Transverse colon (tissue), 4 donors: ENCODE measurements around the gene TMEM117.

Experiments used
- CTCF ChIP-seq, 5 experiments: fragments of 200-600 bp in 3 of 5; fragments of 450-650 bp in 2 of 5; sonication (generic) in 3 of 5; IDR thresholded peaks; 1 replicate in 2 of 5; 2 replicates in 3 of 5; pipeline ENCODE4 v1.5.1; 2016 to 2017; ENCODE audit warnings: antibody characterized with exemption in 5 of 5, inconsistent platforms in 3 of 5, mild to moderate bottlenecking in 2 of 5, moderate library complexity in 1 of 5
- POLR2AphosphoS5 ChIP-seq, 3 donors: sonication (generic); formaldehyde crosslinking; IDR thresholded peaks; one replicate each; pipeline ENCODE4 v1.6.1; 2016; ENCODE audit warnings: antibody characterized with exemption in 3 of 3

GRCh38 chr12:43880547-43880946 lies 44.7 kb downstream of the TMEM117 start:
- TF ChIP-seq POLR2AphosphoS5 (IDR thresholded peaks at IDR 0.05) = no peak
- no peak for TF ChIP-seq CTCF (IDR thresholded peaks at IDR 0.05)
